ENCODE results near the gene PCDH1.
"Not testable (repeated sequence)": the region's sequence is repeated elsewhere in the genome, so short reads cannot be mapped to it uniquely, and the experiment has no call there.

The PCDH1 gene

DNA sequence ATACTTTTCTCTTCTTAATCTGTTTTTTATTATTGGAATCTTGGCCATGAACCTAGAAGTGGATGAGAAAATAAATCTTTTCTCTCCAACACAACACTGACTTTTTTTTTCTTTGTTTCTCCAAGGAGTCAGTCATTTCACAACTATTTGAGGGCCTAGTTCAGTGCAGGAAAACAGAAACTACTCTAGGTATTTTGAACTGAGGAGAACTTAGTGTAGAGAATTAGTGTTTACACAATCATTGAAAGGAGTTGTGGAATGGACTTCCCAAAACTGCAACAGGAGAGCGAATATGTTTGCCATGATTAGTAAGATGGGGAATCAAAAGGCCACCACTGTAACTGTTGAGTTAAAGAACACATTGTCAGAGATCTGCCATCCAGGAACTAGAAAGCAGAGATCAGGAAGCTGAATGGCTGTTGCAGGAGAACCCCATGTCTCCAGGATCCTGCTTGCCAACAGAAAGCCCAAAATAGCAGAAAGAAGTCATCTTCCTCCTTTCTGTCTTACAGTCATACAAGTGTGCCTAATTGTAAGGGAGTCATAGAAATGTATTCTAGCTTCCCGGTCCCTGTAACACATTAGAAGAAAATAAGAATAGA lies 20.3 kb upstream of the PCDH1 start:
- no peak for DNase-seq (ENCODE audit: low spot score)

DNA sequence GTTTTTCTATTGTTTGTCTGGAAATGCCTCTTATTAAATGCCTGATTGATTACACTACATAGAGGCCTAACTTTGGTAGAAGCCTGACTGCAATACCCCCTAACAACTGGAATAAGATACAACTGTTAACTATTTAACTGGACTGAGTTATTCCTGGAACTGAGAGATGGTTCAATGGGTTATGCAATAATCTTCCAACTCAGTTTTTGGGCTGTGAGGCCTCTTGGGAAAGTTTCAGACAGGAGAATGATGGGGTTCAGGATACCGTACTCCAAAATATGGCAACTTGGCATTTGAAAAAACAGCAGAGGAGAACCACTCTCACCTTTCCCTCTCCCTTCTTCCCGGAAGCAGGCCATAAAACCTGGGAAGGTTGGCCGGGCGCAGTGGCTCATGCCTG lies 19.2 kb upstream of the PCDH1 start:
- DNase-seq (ENCODE audit: low spot score): no peak

DNA sequence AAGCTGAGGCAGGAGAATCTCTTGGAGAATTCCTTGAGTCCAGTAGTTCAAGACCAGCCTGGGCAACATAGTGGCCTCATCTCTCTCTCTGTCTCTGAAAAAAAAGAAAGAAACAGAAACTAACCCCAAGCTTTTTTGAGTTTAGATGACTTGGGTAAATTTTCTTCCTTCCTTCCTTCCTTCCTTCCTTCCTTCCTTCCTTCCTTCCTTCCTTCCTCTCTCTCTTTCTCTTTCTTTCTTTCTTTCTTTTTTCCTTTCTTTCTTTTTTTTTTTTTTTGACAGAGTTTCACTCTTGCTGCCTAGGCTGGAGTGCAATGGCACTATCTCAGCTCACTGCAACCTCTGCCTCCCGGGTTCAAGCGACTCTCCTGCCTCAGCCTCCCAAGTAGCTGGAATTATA lies 12.2 kb upstream of the PCDH1 start:
- not testable (repeated sequence) for DNase-seq (ENCODE audit: low spot score)

GRCh38 chr5:141889282-141889871 lies 11.2 kb upstream of the PCDH1 start:
- DNase-seq (ENCODE audit: low spot score): no peak

GRCh38 chr5:141883892-141884318 lies 5.7 kb upstream of the PCDH1 start:
- no peak for DNase-seq (ENCODE audit: low spot score)

DNA sequence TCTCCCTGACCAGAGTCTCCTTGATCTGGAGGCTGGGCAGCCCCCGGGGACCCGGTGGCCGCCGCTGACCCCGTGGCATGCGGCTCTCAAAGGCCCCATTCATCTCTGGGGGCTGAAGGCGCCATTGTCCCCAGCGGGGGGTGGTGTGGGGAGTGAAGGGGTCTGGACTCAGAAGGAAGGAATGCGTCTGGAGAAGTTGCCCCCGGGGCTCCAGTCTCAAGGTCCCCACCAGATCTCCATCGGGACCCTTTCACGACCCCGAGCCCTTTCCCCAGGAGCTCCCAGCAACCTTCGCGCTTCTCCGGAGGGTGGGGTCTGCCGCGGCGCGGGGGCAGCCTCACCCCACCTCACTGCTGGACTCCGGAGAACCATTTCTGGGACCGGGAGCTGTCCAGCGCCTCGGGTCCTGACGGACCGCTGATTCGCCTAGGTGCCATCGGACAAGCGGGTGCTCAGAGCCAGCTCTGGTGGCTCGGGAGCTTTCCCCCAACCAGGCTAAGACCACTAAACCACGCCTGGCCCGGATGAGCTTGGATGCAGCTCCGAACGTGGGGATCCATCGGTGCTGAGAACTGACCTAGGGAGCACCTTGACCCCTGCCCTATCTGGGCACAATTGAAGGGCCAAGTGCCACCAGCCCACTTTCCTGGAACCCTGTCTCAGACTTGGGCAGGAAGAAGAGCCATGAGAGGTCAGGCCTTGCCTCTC lies 5.1 kb upstream of the PCDH1 start:
- no peak for DNase-seq (ENCODE audit: low spot score)

GRCh38 chr5:141882594-141883183 lies 4.5 kb upstream of the PCDH1 start:
- no peak for DNase-seq (ENCODE audit: low spot score)

- no peak for DNase-seq (ENCODE audit: low spot score)
Observed at GRCh38 chr5:141881886-141882285, 3.7 kb upstream of the PCDH1 start.

- no peak for DNase-seq (ENCODE audit: low spot score)
Observed at GRCh38 chr5:141880961-141881801, 3.0 kb upstream of the PCDH1 start.

DNA sequence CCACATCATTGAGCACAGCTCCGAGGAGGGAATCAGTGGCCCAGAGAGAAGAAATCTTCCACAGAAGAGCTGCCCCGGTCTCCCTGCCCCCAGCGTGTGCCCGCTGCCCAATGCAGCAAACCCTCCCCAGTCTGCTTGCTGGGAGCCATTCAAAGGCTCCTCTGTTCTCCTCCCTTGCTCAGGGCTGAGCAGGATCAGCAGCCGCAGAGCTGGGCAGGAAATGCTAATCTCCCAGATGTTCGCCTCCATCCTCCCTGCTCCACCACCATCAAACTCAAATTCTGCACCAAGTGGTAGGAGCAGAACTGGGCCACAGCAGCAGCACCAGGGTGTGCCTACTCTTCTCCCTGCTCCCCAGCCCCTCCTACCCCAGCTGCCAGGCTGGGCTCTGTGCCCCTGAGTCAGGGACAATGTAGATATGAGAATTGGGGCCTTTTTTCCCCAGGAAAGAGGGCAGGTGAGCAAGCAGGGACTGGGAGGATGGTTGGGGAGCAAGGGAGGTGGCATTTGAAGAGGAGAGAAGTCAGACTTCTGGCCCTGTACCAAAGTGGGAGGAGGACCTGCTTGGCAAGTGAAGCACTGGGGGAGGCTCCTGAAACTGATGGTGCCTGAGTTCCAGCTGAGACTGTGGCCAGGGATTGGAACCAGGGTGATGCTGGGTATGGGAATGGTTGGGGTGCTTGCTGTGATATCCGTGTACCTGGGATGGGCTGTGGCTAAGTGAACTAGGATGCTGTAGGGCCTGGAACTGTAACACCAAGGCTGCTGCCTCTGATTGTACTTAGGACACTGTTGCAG lies 1.9 kb upstream of the PCDH1 start:
- DNase-seq (ENCODE audit: low spot score): no peak

- no peak for DNase-seq (ENCODE audit: low spot score)
Observed at GRCh38 chr5:141879426-141879759, 1.2 kb upstream of the PCDH1 start.

DNA sequence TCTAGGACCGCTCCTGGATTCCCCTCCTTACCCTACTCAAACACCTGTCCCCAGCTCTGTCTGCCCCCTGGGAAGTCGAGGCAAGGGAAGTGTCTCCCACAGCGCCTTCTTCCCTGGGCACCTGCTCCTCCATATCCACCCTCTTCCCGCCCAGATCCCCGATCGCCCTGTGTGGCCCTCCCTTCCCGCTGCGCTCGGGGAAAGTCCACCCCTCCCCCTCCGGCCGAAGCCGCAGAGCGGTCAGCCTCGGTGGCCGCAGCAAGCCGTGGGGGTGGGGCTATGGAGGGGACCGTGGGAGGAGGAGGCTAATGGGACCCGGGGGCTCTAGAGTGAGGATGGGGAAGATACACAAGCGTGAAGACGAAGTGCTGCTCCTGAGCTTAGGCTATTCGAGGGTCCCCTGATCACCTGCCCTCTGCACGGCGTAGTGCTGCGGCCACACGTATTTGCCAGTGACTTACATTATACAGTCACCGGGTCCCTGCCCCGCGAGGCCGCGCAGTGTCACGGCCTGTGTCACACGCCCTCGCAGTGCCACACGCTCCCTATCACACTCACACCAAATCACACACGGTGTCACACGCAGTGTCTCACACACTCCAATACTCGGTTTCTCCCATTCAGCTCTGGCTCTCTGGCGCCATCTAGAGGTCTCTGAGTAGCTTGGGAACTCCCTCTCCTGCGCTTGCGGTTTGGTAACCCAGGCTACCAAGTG lies 658 bp upstream of the PCDH1 start:
- DNase-seq (ENCODE audit: low spot score): peak; percentile 85

GRCh38 chr5:141877356-141878185 lies 639 bp downstream of the PCDH1 start:
- no peak for DNase-seq (ENCODE audit: low spot score)

DNA sequence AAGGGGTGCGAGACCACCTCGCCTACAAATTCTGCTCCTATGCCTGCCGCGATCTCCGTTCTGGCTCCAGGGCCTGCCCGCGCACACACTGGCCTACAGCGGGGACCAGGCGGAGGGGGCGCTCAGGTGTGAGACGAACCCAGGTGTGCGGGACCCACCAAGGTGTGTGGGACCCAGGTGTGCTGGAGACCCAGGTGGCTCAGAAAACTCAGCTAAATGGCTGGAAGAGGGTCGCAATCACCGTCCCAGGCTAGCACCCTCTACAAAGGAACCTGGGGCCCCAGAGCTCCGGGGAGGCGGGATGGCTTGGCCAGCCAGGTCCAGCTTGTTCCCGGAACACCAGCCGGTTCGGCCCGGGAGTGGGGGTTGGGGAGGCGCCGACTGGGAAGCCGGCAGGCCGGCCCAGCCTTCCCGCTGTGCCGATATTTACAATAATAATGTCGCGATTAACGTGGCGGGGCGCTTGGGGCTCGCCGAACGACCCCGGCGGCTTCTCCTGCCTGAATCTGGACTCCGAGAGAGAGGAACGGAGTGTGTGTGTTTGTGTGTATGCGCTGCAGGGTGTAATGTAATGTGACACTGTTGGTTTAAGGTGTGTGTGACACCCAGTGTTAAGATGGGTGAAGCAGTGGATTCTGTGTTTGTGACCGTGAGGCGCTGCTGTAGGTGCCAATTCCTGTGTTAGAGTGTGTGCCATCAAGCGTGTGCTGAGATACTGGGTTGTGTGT lies 1.4 kb downstream of the PCDH1 start:
- DNase-seq (ENCODE audit: low spot score): peak; percentile 63

GRCh38 chr5:141875795-141876627 lies 2.2 kb downstream of the PCDH1 start:
- peak; percentile 62 for DNase-seq (ENCODE audit: low spot score)

GRCh38 chr5:141875022-141875740 lies 3.0 kb downstream of the PCDH1 start:
- DNase-seq (ENCODE audit: low spot score): no peak

DNA sequence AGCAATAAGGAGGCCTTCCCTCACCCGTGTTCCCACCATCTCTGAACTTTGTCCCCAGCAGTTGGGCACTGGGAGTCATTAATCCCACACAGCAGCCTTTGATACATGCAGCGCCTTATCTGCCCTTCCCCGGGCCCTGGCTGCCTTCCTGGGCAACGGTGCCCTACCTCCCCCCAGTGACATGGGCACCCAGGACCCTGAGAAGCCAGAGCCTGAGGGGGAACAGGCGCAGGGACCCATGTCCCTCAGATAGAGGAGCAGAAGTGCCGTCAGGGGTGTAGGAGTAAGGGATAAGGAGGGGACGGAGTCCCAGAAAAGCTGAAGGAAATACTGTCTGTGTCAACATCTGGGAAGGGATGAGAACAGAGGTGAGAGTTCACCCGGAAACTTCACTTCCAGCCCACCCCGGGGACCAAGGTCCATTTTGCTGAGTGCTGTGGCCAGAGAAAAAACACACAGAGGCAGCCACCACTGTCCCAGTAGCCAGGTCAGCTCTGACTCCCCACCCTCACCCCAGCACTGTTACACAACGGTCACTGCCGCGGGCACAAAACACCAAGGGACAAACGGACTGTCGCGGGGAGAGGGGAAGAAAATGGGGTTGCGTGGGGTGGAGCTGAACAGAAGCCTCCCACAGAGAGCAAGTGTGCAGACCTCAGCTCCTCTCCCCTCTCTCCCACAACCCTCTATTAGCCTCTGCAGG lies 3.8 kb downstream of the PCDH1 start:
- no peak for DNase-seq (ENCODE audit: low spot score)

Measured in left forelimb (tissue), 1 donor.